ENCODE results near the gene CELA1. TPM values are rescaled to one million over a fixed set of nuclear protein-coding genes. Genes with fewer than 3 reads are reported as not detected.

CELA1 gene
- polyA plus RNA-seq, 1 of the 3 experiments (the other 2 are of a cell fraction) = 0.05 TPM

DNA sequence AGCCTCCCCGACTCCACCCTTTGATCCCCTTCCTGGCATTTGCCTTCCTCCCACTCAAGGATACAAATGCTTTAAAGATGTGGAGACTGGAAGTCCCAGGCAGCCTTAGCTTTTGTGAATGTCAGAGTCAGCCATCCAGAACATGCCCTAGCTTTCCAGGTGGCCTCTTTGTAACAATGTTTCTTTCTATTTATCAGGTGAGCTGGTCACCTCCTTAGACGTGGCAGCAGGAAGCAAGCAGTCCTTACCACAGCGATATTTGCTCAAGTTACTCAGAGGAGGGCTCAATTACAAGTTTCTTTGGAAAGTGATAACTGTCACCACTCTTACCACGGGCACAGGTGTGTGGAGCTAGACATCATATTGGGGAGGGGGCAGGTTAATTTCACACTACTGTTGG, 39.9 kb upstream of the CELA1 start:
- Histone ChIP-seq H2AFZ (ENCODE audit: low read depth) (no peak overlapping the region), H3K27ac (ENCODE audit: low read depth in 2 of 2, low read length in 1 of 2) (no peak overlapping the region; a peak in 1 of 4 replicates), H3K9ac (no peak overlapping the region), H3K4me1 (ENCODE audit: control insufficient read depth in 1 of 2, insufficient read depth in 2 of 2, low read depth in 1 of 2, low read length in 1 of 2) (peaks cover 0 to 51% of the 10 kb centered on the region in 2 experiments; a peak in 2 of 4 replicates), H3K4me3 (ENCODE audit: low read depth in 2 of 2, low read length in 1 of 2) (no peak overlapping the region), H3K27me3 (ENCODE audit: insufficient read depth) (no peaks in the 10 kb centered on the region), H3K9me2 (no peaks in the 10 kb centered on the region), H3K9me3 (no peaks in the 10 kb centered on the region), H3F3A (replicated peaks; ENCODE audit: insufficient read depth) (peaks cover 7% of the 10 kb centered on the region), H3K79me2 (ENCODE audit: insufficient read depth) (no peaks in the 10 kb centered on the region), H4K20me1 (ENCODE audit: insufficient read depth) (no peaks in the 10 kb centered on the region), H3K36me3 (replicated peaks in 1 of 2; ENCODE audit: control insufficient read depth in 1 of 2, insufficient read depth in 2 of 2, low read length in 1 of 2) (no peaks in the 10 kb centered on the region), H3K4me2 (no peak overlapping the region)
- no peak for DNase-seq
- WGBS (ENCODE audit: low lambda C conversion rate) = 88% methylated on average over 4 of the region's 4 CpGs
- TF ChIP-seq POLR2AphosphoS5 (IDR thresholded peaks at IDR 0.05; ENCODE audit: low read depth, low read length) (no peak), FOSL2 (IDR thresholded peaks at IDR 0.05; ENCODE audit: borderline replicate concordance, low read depth) (no peak), YY1 (IDR thresholded peaks at IDR 0.05; ENCODE audit: low read depth) (no peak), NRF1 (IDR thresholded peaks at IDR 0.05; ENCODE audit: low read depth, low read length) (no peak), MEF2A (IDR thresholded peaks at IDR 0.05; ENCODE audit: borderline replicate concordance, low read depth) (no peak), RXRA (IDR thresholded peaks at IDR 0.05; ENCODE audit: borderline replicate concordance, low read depth) (no peak), NFIC (IDR thresholded peaks at IDR 0.05; ENCODE audit: borderline replicate concordance) (no peak), JUND (IDR thresholded peaks at IDR 0.05) (no peak), FOXM1 (IDR thresholded peaks at IDR 0.05; ENCODE audit: low read depth) (no peak), EP300 (IDR thresholded peaks at IDR 0.05; ENCODE audit: borderline replicate concordance in 1 of 2, low read depth in 1 of 2, low read length in 1 of 2) (no peak), MAX (IDR thresholded peaks at IDR 0.05; ENCODE audit: low read depth) (no peak), SMC3 (IDR thresholded peaks at IDR 0.05; ENCODE audit: low read depth, low read length) (no peak)
- TF ChIP-seq, protein P1, sequence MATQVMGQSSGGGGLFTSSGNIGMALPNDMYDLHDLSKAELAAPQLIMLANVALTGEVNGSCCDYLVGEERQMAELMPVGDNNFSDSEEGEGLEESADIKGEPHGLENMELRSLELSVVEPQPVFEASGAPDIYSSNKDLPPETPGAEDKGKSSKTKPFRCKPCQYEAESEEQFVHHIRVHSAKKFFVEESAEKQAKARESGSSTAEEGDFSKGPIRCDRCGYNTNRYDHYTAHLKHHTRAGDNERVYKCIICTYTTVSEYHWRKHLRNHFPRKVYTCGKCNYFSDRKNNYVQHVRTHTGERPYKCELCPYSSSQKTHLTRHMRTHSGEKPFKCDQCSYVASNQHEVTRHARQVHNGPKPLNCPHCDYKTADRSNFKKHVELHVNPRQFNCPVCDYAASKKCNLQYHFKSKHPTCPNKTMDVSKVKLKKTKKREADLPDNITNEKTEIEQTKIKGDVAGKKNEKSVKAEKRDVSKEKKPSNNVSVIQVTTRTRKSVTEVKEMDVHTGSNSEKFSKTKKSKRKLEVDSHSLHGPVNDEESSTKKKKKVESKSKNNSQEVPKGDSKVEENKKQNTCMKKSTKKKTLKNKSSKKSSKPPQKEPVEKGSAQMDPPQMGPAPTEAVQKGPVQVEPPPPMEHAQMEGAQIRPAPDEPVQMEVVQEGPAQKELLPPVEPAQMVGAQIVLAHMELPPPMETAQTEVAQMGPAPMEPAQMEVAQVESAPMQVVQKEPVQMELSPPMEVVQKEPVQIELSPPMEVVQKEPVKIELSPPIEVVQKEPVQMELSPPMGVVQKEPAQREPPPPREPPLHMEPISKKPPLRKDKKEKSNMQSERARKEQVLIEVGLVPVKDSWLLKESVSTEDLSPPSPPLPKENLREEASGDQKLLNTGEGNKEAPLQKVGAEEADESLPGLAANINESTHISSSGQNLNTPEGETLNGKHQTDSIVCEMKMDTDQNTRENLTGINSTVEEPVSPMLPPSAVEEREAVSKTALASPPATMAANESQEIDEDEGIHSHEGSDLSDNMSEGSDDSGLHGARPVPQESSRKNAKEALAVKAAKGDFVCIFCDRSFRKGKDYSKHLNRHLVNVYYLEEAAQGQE (IDR thresholded peaks at IDR 0.05; ENCODE audit: low read depth, low read length) = no peak
- TF ChIP-seq, protein P2, sequence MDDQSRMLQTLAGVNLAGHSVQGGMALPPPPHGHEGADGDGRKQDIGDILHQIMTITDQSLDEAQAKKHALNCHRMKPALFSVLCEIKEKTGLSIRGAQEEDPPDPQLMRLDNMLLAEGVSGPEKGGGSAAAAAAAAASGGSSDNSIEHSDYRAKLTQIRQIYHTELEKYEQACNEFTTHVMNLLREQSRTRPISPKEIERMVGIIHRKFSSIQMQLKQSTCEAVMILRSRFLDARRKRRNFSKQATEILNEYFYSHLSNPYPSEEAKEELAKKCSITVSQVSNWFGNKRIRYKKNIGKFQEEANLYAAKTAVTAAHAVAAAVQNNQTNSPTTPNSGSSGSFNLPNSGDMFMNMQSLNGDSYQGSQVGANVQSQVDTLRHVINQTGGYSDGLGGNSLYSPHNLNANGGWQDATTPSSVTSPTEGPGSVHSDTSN (IDR thresholded peaks at IDR 0.05) = no peak
- ChIA-PET CTCF (interaction anchor here (0.6 to 2.8 kb wide), 9 partner anchors 9 to 489 kb away, joined by 3 to 10 read pairs (median 3); no protein-coding TSS in a partner anchor), POLR2A (no interaction called here)

All from SK-N-SH (cell line).